ENCODE data around the gene UQCRC2.
"Not testable (repeated sequence)": the region's sequence is repeated elsewhere in the genome, so short reads cannot be mapped to it uniquely, and the experiment has no call there.

The UQCRC2 gene

DNA sequence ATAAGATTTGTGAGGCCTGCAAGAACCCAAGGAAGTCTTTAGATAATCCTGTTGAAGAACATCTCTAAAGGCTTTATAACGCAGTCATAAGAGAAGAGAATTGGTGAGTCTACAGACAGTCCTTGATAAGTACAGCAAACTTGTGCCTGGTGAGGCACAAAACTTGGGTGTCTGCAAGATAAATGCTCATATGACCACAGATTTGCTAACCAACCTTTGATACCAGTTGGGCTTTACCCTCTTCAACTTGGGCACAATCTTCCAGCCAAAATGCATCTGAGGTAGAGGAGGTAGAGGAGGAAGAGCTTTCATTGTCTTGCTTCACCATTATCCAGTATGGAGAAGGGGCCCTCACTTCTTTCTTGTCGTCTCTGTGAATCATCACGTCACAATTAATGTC is 30.9 kb downstream of the UQCRC2 start:
- DNase-seq: no peak

DNA sequence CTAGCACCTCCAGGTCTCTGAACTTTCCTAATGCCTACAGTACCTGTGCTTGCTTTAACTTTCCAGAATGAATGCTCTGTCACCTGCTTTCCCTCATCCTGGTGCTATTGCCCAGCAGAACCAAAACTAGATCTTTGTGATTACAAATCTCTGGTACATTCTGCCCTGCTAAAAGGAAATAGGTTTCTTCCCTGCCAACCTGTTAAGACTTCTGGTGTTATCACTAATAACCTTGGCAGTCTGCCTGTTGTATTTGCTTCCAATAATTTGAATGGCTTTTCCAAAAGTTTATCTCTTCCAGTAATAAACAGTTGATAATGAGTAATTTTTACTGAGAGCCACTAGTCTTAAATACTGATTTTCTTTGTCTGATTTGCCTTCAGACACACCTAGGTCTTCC is 32.4 kb downstream of the UQCRC2 start:
- DNase-seq: no peak

DNA sequence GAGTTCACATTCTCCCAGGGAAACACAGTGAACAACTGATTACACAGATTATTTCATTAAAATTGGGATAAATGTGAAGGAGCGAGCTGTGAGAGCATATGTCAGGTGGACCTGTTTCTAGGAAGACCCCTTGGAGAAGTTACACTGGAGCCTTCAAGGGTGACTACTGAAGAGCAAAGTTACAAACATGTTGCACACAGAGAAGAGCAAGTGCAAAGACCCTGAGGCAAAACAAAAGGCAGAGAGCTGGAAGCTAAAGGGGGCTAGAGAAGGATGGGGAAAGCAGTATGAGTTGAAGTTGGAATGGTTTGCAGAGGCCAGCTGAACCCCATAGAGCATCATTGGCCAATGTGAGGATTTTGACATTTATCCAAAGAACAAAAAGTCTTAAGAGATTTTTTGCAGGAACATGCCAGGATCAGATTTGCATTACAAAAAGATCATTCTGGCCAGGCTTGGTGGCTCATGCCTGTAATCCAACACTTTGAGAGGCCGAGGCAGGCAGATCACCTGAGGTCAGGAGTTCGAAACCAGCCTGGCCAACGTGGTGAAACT is 33.6 kb downstream of the UQCRC2 start:
- DNase-seq: no peak

DNA sequence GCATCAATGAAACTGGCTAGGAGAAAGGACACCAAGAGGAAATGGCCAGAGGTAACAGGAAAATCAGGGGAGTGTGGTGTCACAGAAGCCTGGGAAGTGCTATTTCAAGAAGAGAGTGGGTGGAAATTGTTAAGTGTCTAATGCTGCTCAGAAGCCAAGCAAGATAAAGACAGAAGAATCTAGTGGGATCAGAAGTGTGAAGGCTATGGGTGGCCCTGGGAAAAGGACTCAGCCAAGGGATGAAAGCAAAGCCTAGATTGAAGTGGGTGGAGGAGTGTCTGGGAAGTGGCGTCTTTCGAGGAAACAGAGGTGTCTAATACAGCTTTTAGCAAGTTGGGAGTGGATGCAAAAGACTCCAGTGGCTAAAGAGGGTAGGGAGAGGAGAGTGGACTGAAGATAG is 34.3 kb downstream of the UQCRC2 start:
- DNase-seq: no peak

DNA sequence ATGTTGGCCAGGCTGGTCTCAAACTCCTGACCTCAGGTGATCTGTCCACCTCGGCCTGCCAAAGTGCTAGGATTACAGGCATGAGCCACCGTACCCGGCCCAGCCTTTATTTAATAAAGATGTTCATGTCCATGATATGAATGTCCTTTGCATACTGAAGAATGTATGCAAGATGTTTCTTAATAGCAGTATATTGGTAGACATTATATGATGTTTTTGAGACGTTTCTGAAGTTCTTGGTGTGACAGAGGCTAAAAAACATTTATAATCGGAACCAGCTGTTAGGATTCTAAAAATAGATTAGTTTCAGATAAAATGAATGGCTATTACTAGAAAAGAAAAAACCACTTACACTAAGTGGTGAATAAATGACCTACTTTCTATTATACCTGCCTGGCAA is 36.0 kb downstream of the UQCRC2 start:
- no peak for DNase-seq

DNA sequence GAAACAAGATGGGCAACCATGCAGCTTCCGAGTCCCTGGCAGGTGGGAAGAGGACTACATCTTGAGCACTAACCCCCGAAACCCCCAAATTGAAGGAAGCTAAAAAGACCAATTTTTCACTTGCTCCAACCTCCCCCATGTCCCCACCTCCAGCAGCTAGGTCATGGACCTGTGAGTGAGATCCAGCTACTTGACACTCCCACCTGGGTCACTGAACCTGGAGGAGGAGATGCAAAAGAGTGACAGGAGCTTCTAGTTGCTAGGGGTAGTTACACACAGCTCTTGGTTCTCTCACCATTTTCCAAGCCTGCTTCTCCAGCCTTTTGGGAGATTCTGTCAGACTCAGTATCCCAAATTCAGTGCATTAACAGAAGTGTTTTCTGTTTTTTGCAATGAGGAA is 36.6 kb downstream of the UQCRC2 start:
- DNase-seq: no peak

DNA sequence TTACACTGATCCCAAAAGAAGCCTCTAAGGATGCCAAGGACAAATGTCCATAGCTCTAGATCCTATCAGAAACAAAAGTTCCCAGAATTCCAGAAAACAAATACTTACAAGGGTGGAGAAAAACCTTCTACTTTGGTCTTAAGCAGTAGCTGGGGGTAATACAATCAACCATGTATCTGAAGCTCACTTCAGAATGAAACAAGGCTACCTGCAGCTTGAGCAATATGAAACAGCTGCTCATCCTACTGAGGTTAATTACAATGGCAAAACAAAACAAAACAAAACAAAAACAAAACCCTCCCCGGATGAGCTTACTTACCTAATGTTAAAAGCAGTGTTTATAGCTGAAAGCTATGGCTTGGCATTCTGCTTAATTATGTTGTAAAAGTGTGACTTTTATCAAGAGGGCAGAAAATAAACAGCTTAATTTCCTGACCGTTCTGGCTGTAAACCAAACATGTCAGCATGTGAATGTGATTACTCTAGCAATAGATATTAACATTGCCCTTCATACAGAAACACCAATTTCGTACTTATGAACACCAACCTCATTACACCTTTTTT is 37.3 kb downstream of the UQCRC2 start:
- no peak for DNase-seq

DNA sequence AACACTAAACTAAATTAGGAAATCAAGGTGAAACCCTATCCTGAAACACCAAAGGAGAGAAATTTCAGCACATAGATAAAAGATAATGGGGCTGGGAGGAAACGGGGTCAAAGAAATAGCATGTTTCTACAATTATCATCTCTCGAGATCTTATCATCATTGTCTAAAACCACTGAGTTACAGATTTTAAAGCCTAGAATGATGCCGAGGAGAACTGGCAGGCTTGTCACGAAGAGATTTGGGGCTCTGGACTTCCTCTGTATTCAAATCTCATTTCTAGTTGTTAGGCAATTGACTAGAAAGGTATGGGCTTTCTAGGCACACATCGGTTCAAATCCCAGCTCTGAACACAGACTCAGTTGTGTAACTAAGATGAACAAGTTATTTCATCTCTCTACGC is 38.5 kb downstream of the UQCRC2 start:
- DNase-seq: no peak

DNA sequence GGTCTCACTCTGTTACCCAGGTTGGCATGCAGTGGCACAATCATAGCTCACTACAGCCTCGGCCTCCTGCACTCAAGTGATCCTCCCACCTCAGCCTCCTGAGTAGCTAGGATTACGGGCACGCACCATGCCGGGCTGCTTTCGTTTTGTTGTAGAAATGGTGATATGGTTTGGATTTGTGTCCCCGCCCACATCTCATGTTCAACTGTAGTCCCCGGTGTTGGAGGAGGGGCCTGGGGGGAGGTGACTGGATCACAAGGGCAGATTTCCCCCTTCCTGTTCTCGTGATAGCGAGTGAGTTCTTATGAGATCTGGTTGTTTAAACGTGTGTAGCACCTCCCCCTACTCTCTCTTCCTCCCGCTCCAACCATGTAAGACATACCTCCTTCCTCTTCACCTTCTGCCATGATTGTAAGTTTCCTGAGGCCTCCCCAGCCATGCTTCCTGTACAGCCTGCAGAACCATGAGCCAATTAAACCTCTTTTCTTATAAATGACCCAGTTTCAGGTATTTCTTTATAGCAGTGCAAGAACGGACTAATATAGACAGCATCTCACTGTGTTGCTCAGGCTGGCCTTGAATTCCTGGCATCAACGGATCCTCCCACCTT is 41.8 kb downstream of the UQCRC2 start:
- DNase-seq: no peak

DNA sequence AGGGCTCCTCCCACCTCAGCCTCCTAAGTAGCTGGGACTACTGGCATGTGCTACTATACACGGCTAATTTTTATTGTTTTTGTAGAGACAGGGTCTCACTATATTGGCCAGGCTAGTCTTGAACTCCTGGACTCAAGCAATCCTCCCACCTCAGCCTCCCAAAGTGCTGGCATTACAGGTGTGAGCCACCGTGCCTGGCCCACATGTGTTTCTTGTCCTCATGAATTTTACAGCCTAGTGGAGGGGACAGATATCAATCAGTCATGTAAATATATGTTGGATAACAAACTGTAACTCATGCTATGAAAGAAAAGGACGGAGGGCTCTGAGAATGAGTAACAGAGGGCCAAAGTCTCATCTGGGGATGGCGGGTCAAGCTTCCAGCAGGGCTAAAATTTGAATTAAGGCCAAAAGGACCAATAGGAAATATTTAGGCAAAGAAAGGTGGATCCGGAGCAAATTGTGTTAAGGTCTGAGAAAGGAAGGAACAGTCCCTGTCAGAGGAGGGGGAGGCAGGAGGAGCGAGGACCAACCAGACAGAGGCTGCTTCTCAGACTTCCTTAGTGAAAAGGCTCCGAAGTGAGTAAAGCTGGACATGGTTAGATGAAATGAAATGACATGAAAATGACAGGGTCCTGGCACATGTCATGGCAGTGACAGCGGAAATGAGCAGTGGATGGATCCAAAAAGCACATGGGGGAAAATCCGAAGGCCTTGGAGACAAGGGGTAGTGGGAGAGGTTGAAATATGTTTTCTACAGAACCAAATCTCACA is 43.9 kb downstream of the UQCRC2 start:
- DNase-seq: no peak

DNA sequence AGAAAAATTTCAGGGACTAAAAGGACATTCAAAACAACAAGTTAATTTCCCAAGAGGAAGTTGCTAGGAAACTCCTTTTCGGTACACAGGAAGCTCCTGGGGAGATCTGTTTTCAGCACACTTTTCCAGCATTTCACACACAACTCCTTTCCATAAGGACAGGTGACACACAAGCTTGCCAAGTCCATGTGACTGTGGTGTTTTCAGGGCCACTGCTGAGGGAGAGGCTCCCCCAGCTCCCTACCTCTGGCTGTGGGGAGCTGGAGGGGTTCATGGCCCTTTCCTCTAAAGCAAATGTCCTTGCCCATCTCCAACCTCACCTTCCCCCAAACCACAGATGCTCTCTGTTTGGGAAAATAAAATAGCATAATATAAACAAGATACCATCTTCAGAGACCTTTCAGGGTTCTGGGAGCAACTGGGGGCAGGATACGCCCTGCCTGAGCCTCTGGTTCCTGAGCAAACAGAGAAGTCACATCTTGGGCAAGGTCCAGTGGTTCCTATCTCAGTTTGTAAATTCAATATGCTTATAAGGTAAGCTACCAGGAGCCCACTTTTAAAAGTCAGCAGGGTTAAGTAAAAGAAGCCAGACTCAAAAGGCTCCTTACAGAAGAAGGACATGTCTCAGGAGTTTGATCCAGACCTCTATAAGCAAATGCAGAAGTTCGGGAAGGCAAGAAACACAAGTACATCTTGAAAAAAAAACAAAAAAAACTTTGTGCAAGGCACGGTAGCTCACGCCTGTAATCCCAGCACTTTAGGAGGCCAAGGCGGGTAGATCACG is 44.7 kb downstream of the UQCRC2 start:
- DNase-seq: no peak

DNA sequence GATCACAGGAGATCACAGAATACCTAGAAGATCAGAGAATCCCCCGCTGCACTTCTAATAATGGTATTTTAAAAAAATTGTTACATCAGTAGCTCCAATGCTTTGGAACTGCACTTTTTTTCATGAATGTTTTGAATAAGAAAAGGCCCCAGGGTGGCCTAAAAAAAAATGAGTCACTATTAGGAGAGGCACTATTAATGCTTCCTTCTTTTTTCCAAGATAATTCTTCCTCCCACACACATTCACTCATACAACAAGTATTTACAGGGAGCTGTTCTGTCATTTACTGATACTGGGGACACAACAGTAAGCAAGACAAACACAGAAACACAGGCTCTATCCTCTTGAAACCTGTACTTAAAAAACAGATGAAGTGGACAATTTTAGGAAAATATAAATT is 48.4 kb downstream of the UQCRC2 start:
- DNase-seq: no peak

DNA sequence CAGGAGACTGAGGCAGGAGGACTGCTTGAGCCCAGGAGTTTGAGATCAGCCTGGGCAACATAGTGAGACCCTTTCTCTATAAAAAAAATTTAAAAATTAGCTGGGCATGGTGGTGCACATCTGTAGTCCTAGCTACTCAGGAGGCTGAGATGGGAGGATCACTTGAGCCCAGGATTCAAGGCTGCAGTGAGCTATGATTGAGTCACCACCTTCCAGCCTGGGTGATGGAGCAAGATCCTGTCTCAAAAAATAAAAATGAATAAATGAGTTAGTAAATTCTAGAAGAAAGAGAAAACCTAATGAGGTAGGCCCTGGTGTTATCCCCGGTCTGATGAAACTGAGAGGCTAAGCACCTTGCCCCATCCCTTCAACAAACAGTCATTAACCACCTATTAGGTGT is 48.9 kb downstream of the UQCRC2 start:
- DNase-seq: not testable (repeated sequence)

DNA sequence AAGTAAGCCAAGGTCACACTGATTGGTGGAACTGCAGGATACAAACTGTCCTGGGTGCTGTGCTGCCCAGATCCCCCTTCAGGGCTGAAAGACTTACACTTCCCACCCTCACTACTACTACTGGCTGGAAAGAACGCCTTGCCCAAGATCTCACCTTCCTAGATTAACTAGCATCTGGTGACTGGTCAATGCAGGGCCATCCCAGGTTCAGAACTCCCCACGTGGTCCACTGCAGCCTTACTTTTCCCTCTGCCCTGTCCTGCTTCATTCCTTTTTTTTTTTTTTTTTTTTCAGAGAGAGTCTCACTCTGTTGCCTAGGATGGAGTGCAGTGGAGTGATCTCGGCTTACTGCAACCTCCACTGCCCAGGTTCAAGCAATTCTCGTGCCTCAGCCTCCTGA is 50.0 kb downstream of the UQCRC2 start:
- no peak for DNase-seq

DNA sequence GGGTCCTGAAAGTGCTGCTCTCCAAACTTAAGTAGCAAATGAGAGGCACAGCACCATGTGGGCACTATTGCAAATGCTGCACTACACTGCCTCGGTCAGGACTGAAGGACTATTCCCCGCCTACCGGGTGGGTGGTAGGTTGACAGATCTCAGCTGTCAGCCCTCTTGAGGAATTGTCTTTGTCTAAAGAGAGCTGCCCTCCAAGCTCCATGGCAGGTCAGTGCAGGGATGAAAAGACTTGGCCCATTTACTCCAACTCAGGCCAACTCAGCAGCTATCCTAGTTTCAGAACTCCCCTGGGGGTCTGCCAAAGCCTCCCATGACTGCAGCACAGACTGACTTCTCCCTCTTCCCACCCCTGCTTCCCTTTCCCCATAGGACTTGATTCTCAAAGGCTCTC is 51.2 kb downstream of the UQCRC2 start:
- no peak for DNase-seq

DNA sequence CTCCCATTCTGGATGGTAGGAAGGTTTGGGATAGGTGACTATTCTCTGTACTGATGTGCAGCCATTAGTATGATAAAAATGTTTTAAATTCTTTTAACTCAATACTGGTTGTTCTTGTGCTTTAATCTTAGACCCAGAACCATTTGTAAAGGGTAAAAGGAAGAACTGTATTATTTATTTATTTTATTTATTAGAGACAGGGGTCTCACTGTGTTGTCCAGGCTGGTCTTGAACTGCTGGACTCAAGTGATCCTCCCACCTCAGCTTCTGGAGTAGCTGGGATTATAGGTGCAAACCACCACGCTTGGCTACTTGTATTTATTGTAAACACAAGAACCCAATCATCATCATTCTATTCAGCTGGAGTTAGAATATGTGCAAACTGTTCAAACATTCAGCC is 52.6 kb downstream of the UQCRC2 start:
- DNase-seq: no peak

DNA sequence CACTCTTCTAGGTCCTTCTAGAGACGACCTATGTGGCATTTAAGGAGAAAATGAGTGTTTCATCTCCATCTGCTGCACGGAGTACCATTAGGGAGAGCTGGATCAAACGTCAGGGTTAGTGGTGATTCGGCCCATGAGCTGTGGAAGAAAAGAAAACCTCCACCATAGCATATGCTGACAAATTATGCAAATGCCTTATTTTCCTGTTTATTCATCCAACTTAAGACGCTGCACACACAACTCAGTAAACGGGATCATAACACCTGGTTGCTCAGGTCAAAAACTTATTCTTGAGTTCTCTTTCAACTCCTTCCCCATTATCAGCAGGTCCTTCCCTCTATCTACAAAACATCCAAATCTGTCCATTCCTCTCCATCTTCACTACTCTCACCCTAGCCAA is 53.5 kb downstream of the UQCRC2 start:
- no peak for DNase-seq

DNA sequence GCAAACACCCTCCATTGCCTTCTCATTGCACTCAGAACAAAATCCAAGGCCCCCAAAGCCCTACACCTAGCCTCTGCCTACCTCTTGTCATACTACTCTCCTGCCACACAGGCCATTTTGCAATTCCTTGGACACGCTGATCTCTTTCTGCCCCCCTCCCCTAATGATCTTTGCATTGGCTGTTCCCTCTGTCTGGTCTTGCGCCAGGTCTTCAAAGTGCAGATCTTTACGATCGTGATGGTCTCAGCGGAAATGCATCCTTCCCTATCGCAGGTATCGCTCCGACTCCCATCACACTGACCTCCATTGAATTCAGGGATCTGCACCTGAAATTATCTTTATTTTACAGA is 54.0 kb downstream of the UQCRC2 start:
- no peak for DNase-seq

DNA sequence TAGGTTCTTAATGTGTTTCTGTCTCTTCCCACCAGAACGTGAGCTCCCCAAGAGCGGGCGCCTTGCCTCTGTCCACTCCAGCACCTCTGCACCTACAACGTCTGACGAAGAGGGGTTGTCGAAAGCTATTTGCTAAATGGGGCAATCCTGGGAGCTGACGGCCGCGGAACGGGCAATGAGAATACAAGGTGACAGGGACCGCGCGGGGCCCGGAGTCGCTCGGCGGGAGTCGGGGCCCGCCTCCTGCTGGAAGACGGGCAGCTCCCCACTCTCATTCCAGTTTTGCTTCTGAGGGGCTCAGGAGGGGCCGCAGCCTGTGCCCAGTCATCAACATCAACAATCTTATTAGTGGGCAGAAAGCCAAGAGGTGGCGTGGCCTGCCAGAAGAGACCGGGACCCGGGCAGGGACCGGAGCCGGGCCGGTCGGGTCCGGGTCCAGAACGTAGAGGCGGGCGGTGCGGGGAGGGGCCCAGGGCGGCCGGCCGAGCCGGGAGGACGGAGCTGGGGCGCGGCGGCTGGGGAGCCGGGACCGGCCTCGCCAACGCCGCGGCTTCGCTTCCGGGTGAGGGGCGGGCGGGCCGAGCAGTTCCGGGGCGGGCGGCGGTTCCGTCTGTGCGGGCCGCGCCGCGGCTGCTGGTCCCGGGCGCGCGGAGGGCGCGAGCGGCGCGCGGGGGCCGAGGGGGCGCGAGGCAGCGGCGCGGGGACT is 54.5 kb downstream of the UQCRC2 start, which contains the start of gene MOSMO:
TSS of gene MOSMO (plus strand) at position 603 of the 706 bp plus-strand sequence. CDS start 191 bp downstream, outside the sequence.
- peak; percentile 50 to 54 for DNase-seq

DNA sequence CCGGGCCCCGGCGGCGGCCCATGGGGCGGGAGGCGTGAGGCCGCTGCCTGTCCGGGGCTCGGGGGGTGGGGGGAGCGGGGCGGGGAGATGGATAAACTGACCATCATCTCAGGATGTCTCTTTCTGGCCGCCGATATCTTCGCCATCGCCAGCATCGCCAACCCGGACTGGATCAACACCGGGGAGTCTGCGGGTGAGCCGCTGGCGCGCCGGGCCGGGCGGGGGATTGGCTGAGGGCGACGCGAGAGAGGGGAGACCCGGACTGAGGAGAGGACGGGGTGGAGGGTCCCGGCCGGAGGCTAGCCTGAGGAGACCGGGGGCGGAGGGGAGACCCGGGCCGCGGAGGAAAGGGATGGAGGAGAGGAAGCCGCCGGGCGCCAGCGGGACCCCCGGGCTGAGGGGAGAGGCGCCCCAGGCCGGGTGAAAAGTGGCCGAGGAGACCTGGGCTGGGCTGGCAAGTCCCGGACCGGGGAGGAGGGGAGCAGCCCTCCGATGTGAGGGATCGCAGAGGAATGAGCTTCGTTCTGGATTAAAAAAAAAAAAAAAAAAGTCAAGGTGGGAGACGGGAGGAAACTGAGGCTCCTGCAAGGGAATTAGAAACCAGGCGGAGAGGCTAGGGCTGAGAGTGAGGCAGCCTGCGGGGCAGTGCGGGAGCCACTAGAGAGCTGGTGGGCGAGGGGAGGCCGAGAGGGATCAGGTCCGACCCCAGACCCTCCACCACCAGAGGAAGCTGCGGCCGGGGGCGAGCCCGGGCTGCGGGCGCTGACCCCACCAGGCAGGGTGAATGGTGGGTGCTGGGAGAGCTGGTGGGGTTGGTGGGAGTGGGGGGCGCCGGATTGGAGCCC is 55.3 kb downstream of the UQCRC2 start:
- DNase-seq: no peak

DNA sequence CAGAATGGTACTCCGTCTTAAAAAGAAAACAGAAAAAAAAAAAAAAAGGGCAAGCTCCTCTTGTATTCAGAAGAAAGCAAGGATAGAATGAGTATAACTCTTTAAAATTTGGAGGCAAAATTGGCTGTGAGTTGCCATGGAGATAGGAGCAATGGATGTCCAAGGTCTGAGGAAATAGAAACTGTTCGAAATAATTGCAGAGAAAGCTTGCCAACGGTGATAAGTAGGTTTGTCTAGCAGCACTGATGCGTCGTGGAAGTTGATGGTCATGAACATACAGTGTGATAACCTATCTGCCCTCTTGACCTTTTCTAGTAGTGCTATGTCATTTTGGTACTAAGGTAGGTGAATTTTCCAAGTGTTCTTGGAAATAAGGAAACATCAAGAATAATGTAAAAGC is 57.7 kb downstream of the UQCRC2 start:
- DNase-seq: no peak

DNA sequence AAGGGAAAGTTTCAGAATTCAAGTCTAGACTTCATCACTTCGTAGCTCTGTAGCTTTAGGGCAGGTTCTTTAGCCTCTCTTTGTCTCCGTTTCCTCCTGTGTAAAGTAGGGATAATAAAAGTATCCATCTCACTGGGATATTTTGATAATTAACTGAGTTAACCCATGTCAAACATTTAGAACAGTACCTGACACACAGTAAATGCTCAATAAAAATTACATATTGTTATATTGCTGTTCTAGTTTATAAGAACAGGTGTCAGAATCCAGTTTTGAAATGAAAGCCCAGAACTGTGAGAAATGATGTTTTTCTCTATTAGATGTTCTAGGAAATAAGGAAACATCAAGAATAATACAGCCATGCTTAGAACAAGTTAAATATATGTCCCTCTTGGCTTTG is 59.1 kb downstream of the UQCRC2 start:
- no peak for DNase-seq
